IMR-90 (cell line): ENCODE data around the gene POU2AF1.

Source experiments
- BHLHE40 ChIP-seq: fragments of 150-350 bp; IDR thresholded peaks from 2 replicates; pipeline ENCODE4 v1.6.1; 2016; ENCODE audit warnings: mild to moderate bottlenecking, low read depth, low read length
- CEBPB ChIP-seq: IDR thresholded peaks from 2 replicates; pipeline ENCODE4 v1.6.1; 2012; ENCODE audit warnings: low read depth, low read length, improper control_type of control experiment
- FOS ChIP-seq: fragments of 150-350 bp; IDR thresholded peaks from 2 replicates; pipeline ENCODE4 v1.6.1; 2016; ENCODE audit warnings: low read depth, low read length
- MAFK ChIP-seq: IDR thresholded peaks from 2 replicates; pipeline ENCODE4 v1.6.1; 2012; ENCODE audit warnings: low read depth, low read length, improper control_type of control experiment
- MAZ ChIP-seq: IDR thresholded peaks from 2 replicates; pipeline ENCODE4 v1.6.1; 2012; ENCODE audit warnings: low read depth, mild to moderate bottlenecking, low read length, improper control_type of control experiment, moderate library complexity, borderline replicate concordance
- MXI1 ChIP-seq: IDR thresholded peaks from 2 replicates; pipeline ENCODE4 v1.6.1; 2012; ENCODE audit warnings: low read depth, mild to moderate bottlenecking, low read length, moderate library complexity, borderline replicate concordance
- POLR2A ChIP-seq: IDR thresholded peaks from 2 replicates; pipeline ENCODE4 v1.6.1; 2012; ENCODE audit warnings: mild to moderate bottlenecking, low read depth, low read length
- RAD21 ChIP-seq: IDR thresholded peaks from 2 replicates; pipeline ENCODE4 v1.6.1; 2012; ENCODE audit warnings: low read length, improper control_type of control experiment
- RCOR1 ChIP-seq: IDR thresholded peaks from 2 replicates; pipeline ENCODE4 v1.6.1; 2012; ENCODE audit warnings: mild to moderate bottlenecking, low read length, improper control_type of control experiment; ENCODE audit not compliant: insufficient replicate concordance
- RFX5 ChIP-seq: IDR thresholded peaks from 2 replicates; pipeline ENCODE4 v1.8.0; 2012; ENCODE audit warnings: low read depth, mild to moderate bottlenecking, low read length, moderate library complexity
- SMC3 ChIP-seq: fragments of 150-350 bp; IDR thresholded peaks from 2 replicates; pipeline ENCODE4 v1.6.1; 2016; ENCODE audit warnings: low read depth, mild to moderate bottlenecking, antibody characterized with exemption, low read length, moderate library complexity
- TF ChIP-seq, protein P1 (sequence below): conservative IDR thresholded peaks from 2 replicates; pipeline ENCODE4 v1.5.1; 2012; ENCODE audit warnings: mild to moderate bottlenecking, low read depth, low read length, improper control_type of control experiment
- TF ChIP-seq, protein P2 (sequence below): fragments of 150-350 bp; IDR thresholded peaks from 2 replicates; pipeline ENCODE4 v1.6.1; 2017; ENCODE audit warnings: mild to moderate bottlenecking, antibody characterized with exemption, low read length, low read depth
- TF ChIP-seq, protein P3 (sequence below): fragments of 150-350 bp; IDR thresholded peaks from 2 replicates; pipeline ENCODE4 v1.6.1; 2016; ENCODE audit warnings: low read depth, mild to moderate bottlenecking, low read length, moderate library complexity, borderline replicate concordance

DNA sequence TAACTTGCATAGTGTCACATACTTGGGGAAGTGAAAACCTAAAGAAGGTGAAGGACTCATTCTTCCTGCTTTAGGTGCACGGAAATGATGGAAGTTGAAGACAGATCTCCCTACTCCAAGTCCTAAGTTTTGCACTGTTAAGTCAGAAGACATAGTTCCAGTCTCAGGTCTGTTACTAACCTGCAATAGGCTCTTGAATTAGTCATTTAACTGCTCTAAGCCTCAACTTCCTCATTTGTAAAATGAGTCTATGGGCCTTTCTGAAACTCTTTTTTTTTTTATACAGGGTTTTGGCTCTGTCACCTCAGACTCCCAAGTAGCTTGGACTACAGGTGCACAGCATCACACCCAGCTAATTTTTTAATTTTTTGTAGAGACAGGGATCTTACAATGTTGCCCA, 30.8 kb upstream of the POU2AF1 start:
- TF ChIP-seq, protein P1, sequence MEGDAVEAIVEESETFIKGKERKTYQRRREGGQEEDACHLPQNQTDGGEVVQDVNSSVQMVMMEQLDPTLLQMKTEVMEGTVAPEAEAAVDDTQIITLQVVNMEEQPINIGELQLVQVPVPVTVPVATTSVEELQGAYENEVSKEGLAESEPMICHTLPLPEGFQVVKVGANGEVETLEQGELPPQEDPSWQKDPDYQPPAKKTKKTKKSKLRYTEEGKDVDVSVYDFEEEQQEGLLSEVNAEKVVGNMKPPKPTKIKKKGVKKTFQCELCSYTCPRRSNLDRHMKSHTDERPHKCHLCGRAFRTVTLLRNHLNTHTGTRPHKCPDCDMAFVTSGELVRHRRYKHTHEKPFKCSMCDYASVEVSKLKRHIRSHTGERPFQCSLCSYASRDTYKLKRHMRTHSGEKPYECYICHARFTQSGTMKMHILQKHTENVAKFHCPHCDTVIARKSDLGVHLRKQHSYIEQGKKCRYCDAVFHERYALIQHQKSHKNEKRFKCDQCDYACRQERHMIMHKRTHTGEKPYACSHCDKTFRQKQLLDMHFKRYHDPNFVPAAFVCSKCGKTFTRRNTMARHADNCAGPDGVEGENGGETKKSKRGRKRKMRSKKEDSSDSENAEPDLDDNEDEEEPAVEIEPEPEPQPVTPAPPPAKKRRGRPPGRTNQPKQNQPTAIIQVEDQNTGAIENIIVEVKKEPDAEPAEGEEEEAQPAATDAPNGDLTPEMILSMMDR = no peak
- TF ChIP-seq, protein P2, sequence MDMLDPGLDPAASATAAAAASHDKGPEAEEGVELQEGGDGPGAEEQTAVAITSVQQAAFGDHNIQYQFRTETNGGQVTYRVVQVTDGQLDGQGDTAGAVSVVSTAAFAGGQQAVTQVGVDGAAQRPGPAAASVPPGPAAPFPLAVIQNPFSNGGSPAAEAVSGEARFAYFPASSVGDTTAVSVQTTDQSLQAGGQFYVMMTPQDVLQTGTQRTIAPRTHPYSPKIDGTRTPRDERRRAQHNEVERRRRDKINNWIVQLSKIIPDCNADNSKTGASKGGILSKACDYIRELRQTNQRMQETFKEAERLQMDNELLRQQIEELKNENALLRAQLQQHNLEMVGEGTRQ = no peak
- TF ChIP-seq MAZ (no peak), MXI1 (no peak), SMC3 (no peak), CEBPB (no peak), RFX5 (no peak), POLR2A (no peak), RAD21 (no peak), FOS (no peak), BHLHE40 (no peak), RCOR1 (no peak), MAFK (no peak)
- TF ChIP-seq, protein P3, sequence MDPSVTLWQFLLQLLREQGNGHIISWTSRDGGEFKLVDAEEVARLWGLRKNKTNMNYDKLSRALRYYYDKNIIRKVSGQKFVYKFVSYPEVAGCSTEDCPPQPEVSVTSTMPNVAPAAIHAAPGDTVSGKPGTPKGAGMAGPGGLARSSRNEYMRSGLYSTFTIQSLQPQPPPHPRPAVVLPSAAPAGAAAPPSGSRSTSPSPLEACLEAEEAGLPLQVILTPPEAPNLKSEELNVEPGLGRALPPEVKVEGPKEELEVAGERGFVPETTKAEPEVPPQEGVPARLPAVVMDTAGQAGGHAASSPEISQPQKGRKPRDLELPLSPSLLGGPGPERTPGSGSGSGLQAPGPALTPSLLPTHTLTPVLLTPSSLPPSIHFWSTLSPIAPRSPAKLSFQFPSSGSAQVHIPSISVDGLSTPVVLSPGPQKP = no peak
